Raji (cell line): ENCODE results near the gene RUVBL2.

Source experiments
- POLR2A ChIP-seq: IDR thresholded peaks from 2 replicates; pipeline ENCODE4 v1.6.1; 2011; ENCODE audit warnings: low read depth, low read length, control low read depth; ENCODE audit not compliant: insufficient read depth

RUVBL2 gene

GRCh38 chr19:48969276-48970138, 24.2 kb upstream of the RUVBL2 start:
- TF ChIP-seq POLR2A, result no peak

GRCh38 chr19:48970139-48970766, 23.4 kb upstream of the RUVBL2 start:
- no peak for TF ChIP-seq POLR2A

- TF ChIP-seq POLR2A, result no peak
These were observed 22.7 kb upstream of the RUVBL2 start for GRCh38 chr19:48970923-48971395.

- no peak for TF ChIP-seq POLR2A
These were observed 17.5 kb upstream of the RUVBL2 start for GRCh38 chr19:48975947-48976847.

- no peak for TF ChIP-seq POLR2A
These were observed 16.6 kb upstream of the RUVBL2 start for GRCh38 chr19:48977061-48977460.

- TF ChIP-seq POLR2A, result no peak
These were observed 11.4 kb upstream of the RUVBL2 start for GRCh38 chr19:48982280-48982679.

- no peak for TF ChIP-seq POLR2A
These were observed 8.0 kb upstream of the RUVBL2 start for GRCh38 chr19:48985711-48986110.

GRCh38 chr19:48986211-48986610, 7.5 kb upstream of the RUVBL2 start:
- TF ChIP-seq POLR2A, result no peak

GRCh38 chr19:48987323-48987722, 6.4 kb upstream of the RUVBL2 start:
- TF ChIP-seq POLR2A, result no peak

- TF ChIP-seq POLR2A, result no peak
These were observed 5.4 kb upstream of the RUVBL2 start for GRCh38 chr19:48988286-48988685.

- TF ChIP-seq POLR2A, result no peak
These were observed 4.8 kb upstream of the RUVBL2 start for GRCh38 chr19:48988860-48989259.

GRCh38 chr19:48989701-48990291, 3.9 kb upstream of the RUVBL2 start:
- TF ChIP-seq POLR2A, result no peak

- TF ChIP-seq POLR2A, result no peak
These were observed 3.3 kb upstream of the RUVBL2 start for GRCh38 chr19:48990400-48990799.

GRCh38 chr19:48991011-48991609, 2.6 kb upstream of the RUVBL2 start:
- no peak for TF ChIP-seq POLR2A
